ENCODE data around the gene PDE3B. TPM values are rescaled to one million over a fixed set of nuclear protein-coding genes. Genes with fewer than 3 reads are reported as not detected.

The PDE3B gene
- total RNA-seq, 2 donors from 2014 or later = 9.4 to 11.7 TPM

GRCh38 chr11:14700593-14700992 is 57.0 kb downstream of the PDE3B start:
- no peaks in the 10 kb centered on the region for H3K27me3 Mint-ChIP-seq (ENCODE audit: insufficient read depth)
- H3K36me3 Mint-ChIP-seq (ENCODE audit: low read depth) = no peaks in the 10 kb centered on the region
- H3K4me1 Mint-ChIP-seq = no peaks in the 10 kb centered on the region
- H3K9me3 Mint-ChIP-seq = peaks cover 19% of the 10 kb centered on the region
- H3K27ac ChIP-seq (ENCODE audit: low read depth, low read length) = no peak overlapping the region
- no peaks in the 10 kb centered on the region for H3K36me3 ChIP-seq (ENCODE audit: control insufficient read depth, insufficient read depth, low read length)
- no peak overlapping the region for H3K27ac Mint-ChIP-seq
- no peak overlapping the region for H3K4me3 Mint-ChIP-seq
- H3K9ac ChIP-seq (ENCODE audit: extremely low read depth, low read length, poor library complexity, severe bottlenecking) = no peak overlapping the region
- peaks cover 21% of the 10 kb centered on the region for H3K9me3 ChIP-seq (ENCODE audit: control insufficient read depth, low read length)
- DNase-seq = no peak
- 90% methylated on average over 1 of the region's 1 CpG; no CpG with 5 or more reads in 1 of the 2 experiments for WGBS, 2 experiments (ENCODE audit: insufficient coverage in 1 of 2, insufficient read length in 1 of 2)
- no peaks in the 10 kb centered on the region for H3K4me1 ChIP-seq (ENCODE audit: control insufficient read depth, insufficient read depth, low read length)
- H3K4me3 ChIP-seq (ENCODE audit: low read length) = no peak overlapping the region
- no peak for TF ChIP-seq CTCF (conservative IDR thresholded peaks at IDR 0.05)
- no peaks in the 10 kb centered on the region for H3K27me3 ChIP-seq (ENCODE audit: control insufficient read depth, insufficient read depth, low read length, poor library complexity, severe bottlenecking)

GRCh38 chr11:14702760-14703159 is 59.2 kb downstream of the PDE3B start:
- Histone ChIP-seq H3K4me3 (ENCODE audit: low read length) (no peak overlapping the region), H3K4me1 (ENCODE audit: control insufficient read depth, insufficient read depth, low read length) (no peaks in the 10 kb centered on the region), H3K9ac (ENCODE audit: extremely low read depth, low read length, poor library complexity, severe bottlenecking) (no peak overlapping the region), H3K9me3 (ENCODE audit: control insufficient read depth, low read length) (peaks cover 20% of the 10 kb centered on the region), H3K27me3 (ENCODE audit: control insufficient read depth, insufficient read depth, low read length, poor library complexity, severe bottlenecking) (no peaks in the 10 kb centered on the region), H3K27ac (ENCODE audit: low read depth, low read length) (no peak overlapping the region), H3K36me3 (ENCODE audit: control insufficient read depth, insufficient read depth, low read length) (no peaks in the 10 kb centered on the region)
- no peak for DNase-seq
- Mint-ChIP-seq H3K27me3 (ENCODE audit: insufficient read depth) (no peaks in the 10 kb centered on the region), H3K27ac (no peak overlapping the region), H3K4me3 (no peak overlapping the region), H3K36me3 (ENCODE audit: low read depth) (no peaks in the 10 kb centered on the region), H3K4me1 (no peaks in the 10 kb centered on the region), H3K9me3 (peaks cover 23% of the 10 kb centered on the region)
- no peak for TF ChIP-seq CTCF (conservative IDR thresholded peaks at IDR 0.05)
- 89% methylated on average over 1 of the region's 1 CpG for WGBS, 2 experiments (ENCODE audit: insufficient coverage in 1 of 2, insufficient read length in 1 of 2)

GRCh38 chr11:14703731-14704130 is 60.1 kb downstream of the PDE3B start:
- TF ChIP-seq CTCF (conservative IDR thresholded peaks at IDR 0.05) = no peak
- no CpG with 5 or more reads among the region's 1 CpG for WGBS, 2 experiments (ENCODE audit: insufficient coverage in 1 of 2, insufficient read length in 1 of 2)
- Mint-ChIP-seq H3K4me3 (no peak overlapping the region), H3K9me3 (peaks cover 27% of the 10 kb centered on the region), H3K36me3 (ENCODE audit: low read depth) (no peaks in the 10 kb centered on the region), H3K27me3 (ENCODE audit: insufficient read depth) (no peaks in the 10 kb centered on the region), H3K27ac (no peak overlapping the region), H3K4me1 (no peaks in the 10 kb centered on the region)
- no peak for DNase-seq
- Histone ChIP-seq H3K36me3 (ENCODE audit: control insufficient read depth, insufficient read depth, low read length) (no peaks in the 10 kb centered on the region), H3K9ac (ENCODE audit: extremely low read depth, low read length, poor library complexity, severe bottlenecking) (no peak overlapping the region), H3K9me3 (ENCODE audit: control insufficient read depth, low read length) (peaks cover 24% of the 10 kb centered on the region), H3K4me1 (ENCODE audit: control insufficient read depth, insufficient read depth, low read length) (no peaks in the 10 kb centered on the region), H3K27me3 (ENCODE audit: control insufficient read depth, insufficient read depth, low read length, poor library complexity, severe bottlenecking) (no peaks in the 10 kb centered on the region), H3K27ac (ENCODE audit: low read depth, low read length) (no peak overlapping the region), H3K4me3 (ENCODE audit: low read length) (no peak overlapping the region)
